A549 (cell line): ENCODE measurements around the gene EXOC2. TPM values are rescaled to one million over a fixed set of nuclear protein-coding genes. Genes with fewer than 3 reads are reported as not detected.

ENCODE experiments used
- ATAC-seq, 2 experiments: fragments of 200-7000 bp in 1 of 2; fragments of >200 bp in 1 of 2; cut with Nextera tagmentation in 1 of 2; cut with Tn5 transposase in 1 of 2; 3 replicates each; pipeline versions ENCODE4 v1.8.0 to v1.9.1; 2018 to 2020; ENCODE audit warnings: mild to moderate bottlenecking in 1 of 2, moderate library complexity in 1 of 2
- CTCF ChIA-PET: fragments of 300-600 bp; sonication (Branson Sonifier 250); formaldehyde crosslinking; extraction: SDS; loops from one replicate; lab custom pipeline; 2021; ENCODE audit warnings: antibody characterized with exemption, inconsistent platforms; lab: Yijun Ruan, JAX
- POLR2A ChIA-PET: fragments of 350-600 bp; formaldehyde crosslinking; extraction: SDS; loops from one replicate; lab custom pipeline; 2021; ENCODE audit warnings: antibody characterized with exemption, inconsistent platforms; lab: Yijun Ruan, JAX
- DNase-seq, 2 experiments: peaks; one replicate each; pipeline versions ENCODE4 v3.0.0 to v3.0.0-alpha.2; 2011 to 2016; ENCODE audit warnings: low read depth in 1 of 2, low spot score in 1 of 2
- FAIRE-seq: peaks from 2 replicates; lab custom pipeline; 2011; peaks lifted over from hg19 to GRCh38; lab: Jason Lieb, UNC
- H3K27ac ChIP-seq, 2 experiments: fragments of >200 bp; sonication (Bioruptor Twin); formaldehyde crosslinking; 3 replicates each; pipeline ENCODE4 v1.5.1; 2016 to 2017
- H3K4me1 ChIP-seq: fragments of >200 bp; sonication (Bioruptor Twin); formaldehyde crosslinking; 3 replicates; pipeline ENCODE4 v1.6.1; 2016
- H3K4me2 ChIP-seq: fragments of >200 bp; sonication (Bioruptor Twin); formaldehyde crosslinking; 3 replicates; pipeline ENCODE4 v1.6.1; 2016
- H3K4me3 ChIP-seq: fragments of >200 bp; sonication (Bioruptor Twin); formaldehyde crosslinking; 3 replicates; pipeline ENCODE4 v1.5.1; 2016
- H3K9me3 ChIP-seq: fragments of >200 bp; sonication (Bioruptor Twin); formaldehyde crosslinking; 3 replicates; pipeline ENCODE4 v1.6.1; 2016
- BHLHE40 ChIP-seq: IDR thresholded peaks from 2 replicates; pipeline ENCODE4 v1.6.1; 2012; ENCODE audit warnings: low read depth, low read length, inconsistent platforms
- CBX8 ChIP-seq: fragments of 200-600 bp; sonication (generic); IDR thresholded peaks from 2 replicates; pipeline ENCODE4 v1.6.1; 2016
- CHD2 ChIP-seq: fragments of 150-350 bp; IDR thresholded peaks from 2 replicates; pipeline ENCODE4 v1.6.1; 2014; ENCODE audit warnings: low read length; ENCODE audit not compliant: partially characterized antibody
- E2F6 ChIP-seq: IDR thresholded peaks from 2 replicates; pipeline ENCODE4 v1.6.1; 2012; ENCODE audit warnings: low read depth, borderline replicate concordance
- ELK1 ChIP-seq: fragments of 150-350 bp; IDR thresholded peaks from 2 replicates; pipeline ENCODE4 v1.6.1; 2014; ENCODE audit warnings: low read depth, mild to moderate bottlenecking, low read length
- FOSB ChIP-seq: fragments of 250-450 bp; sonication (Bioruptor Pico); IDR thresholded peaks from 2 replicates; pipeline ENCODE4 v1.5.0; 2020; ENCODE audit warnings: mild to moderate bottlenecking, moderate library complexity
- GATA3 ChIP-seq: IDR thresholded peaks from 2 replicates; pipeline ENCODE4 v1.6.1; 2012; ENCODE audit warnings: borderline replicate concordance
- HOXA7 ChIP-seq: fragments of 250-450 bp; sonication (Bioruptor Pico); IDR thresholded peaks from 2 replicates; pipeline ENCODE4 v1.5.0; 2020; ENCODE audit warnings: mild to moderate bottlenecking, moderate library complexity
- HOXB13 ChIP-seq: fragments of 250-450 bp; sonication (Bioruptor Pico); IDR thresholded peaks from 2 replicates; pipeline ENCODE4 v1.5.0; 2020; ENCODE audit warnings: low read depth, mild to moderate bottlenecking, moderate library complexity
- KDM1A ChIP-seq: fragments of 200-600 bp; sonication (generic); IDR thresholded peaks from 2 replicates; pipeline ENCODE4 v1.6.1; 2016; ENCODE audit warnings: low read depth, mild to moderate bottlenecking
- NR3C1 ChIP-seq: fragments of >200 bp; sonication (Bioruptor Twin); formaldehyde crosslinking; IDR thresholded peaks from 3 replicates; pipeline ENCODE4 v1.6.1; 2017
- RARB ChIP-seq: fragments of 250-450 bp; sonication (Bioruptor Pico); IDR thresholded peaks from 2 replicates; pipeline ENCODE4 v1.8.0; 2021; ENCODE audit warnings: mild to moderate bottlenecking, moderate library complexity
- RCOR1 ChIP-seq: fragments of 150-350 bp; IDR thresholded peaks from 2 replicates; pipeline ENCODE4 v1.6.1; 2014; ENCODE audit warnings: antibody characterized with exemption, low read length, low read depth
- TP53 ChIP-seq: fragments of 250-450 bp; sonication (Bioruptor Pico); IDR thresholded peaks from 2 replicates; pipeline ENCODE4 v1.5.0; 2021; ENCODE audit warnings: mild to moderate bottlenecking, moderate library complexity
- ZFP36 ChIP-seq: fragments of 450-650 bp; IDR thresholded peaks from 2 replicates; pipeline ENCODE4 v1.6.1; 2014; ENCODE audit warnings: borderline replicate concordance; ENCODE audit not compliant: partially characterized antibody
- ZNF302 ChIP-seq: fragments of 250-450 bp; sonication (Bioruptor Pico); IDR thresholded peaks from 2 replicates; pipeline ENCODE4 v1.9.0; 2021; ENCODE audit warnings: inconsistent platforms, mild to moderate bottlenecking, moderate library complexity
- WGBS: methylation state at CpG from one replicate; pipeline ENCODE4 v1.1.6; 2017; ENCODE audit errors: missing lambda C conversion rate; 5-methylcytosine and 5-hydroxymethylcytosine counted together
- polyA plus RNA-seq, 4 experiments: library from polyadenylated mRNA; depleted of rRNA in 3 of 4; stranded (reverse); fragments of >200 nt; fragmentation: RNase III in 1 of 4; extraction: RNeasy Plus Mini Kit Qiagen cat#74134 plus additional on column Dnase treatment in 1 of 4; gene quantifications; 2 replicates in 3 of 4; 3 replicates in 1 of 4; pipeline ENCODE4 v1.2.3, GENCODE V29; 2011 to 2017
- TF ChIP-seq, protein P1 (sequence below): fragments of 450-650 bp; IDR thresholded peaks from 2 replicates; pipeline ENCODE4 v1.6.1; 2014; ENCODE audit warnings: antibody characterized with exemption
- TF ChIP-seq, protein P2 (sequence below): fragments of >200 bp; sonication (Bioruptor Twin); formaldehyde crosslinking; IDR thresholded peaks from 3 replicates; pipeline ENCODE4 v1.6.1; 2016
- TF ChIP-seq, protein P3 (sequence below): fragments of >200 bp; sonication (Bioruptor Twin); formaldehyde crosslinking; IDR thresholded peaks from 2 replicates; pipeline ENCODE4 v1.6.1; 2016

The EXOC2 gene
- polyA plus RNA-seq, 2 of the 4 experiments (the other 2 are of a cell fraction): 13.3 to 22.9 TPM

- no peak for TF ChIP-seq E2F6
These were observed 237.8 kb downstream of the EXOC2 start (continued) for GRCh38 chr6:455006-455585.

DNA sequence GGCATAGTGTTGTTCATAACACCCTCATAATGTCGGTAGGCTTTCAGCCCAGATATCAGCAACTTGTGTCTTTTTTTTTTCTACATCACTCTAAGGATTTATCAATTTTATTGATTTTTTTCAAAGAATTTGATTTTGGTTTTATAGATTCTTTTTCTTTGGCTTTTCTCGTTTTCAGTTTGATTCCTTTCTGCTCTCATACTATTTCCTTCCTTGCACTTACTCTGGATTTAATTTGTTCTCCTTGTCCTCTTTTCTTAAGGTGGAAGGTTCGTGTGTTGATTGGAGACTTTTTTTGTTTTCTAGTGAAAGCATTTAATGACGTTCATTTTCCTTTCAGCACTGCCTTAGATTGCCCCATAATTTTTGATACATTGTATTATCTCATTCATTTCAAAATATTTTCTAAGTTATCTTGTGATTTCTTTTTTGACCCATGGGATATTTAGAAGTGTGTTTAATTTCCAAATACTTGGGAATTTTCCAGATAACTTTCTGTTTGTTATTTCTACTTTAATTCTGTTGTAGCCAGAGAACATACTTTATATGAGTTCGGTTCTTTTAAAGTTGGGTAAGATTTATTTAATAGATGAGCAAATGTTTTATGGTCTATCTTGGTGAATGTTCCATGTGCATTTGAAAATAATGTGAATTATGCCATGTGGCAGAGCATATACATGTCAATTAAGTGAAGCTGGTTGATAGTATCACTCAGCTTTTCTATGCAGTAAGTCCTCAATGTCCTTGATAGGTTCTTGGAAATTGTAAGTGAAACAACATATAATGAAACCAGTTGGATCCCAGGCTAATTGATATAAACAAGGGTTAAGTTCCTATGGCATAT lies 238.6 kb downstream of the EXOC2 start:
- Histone ChIP-seq H3K4me1 (no peaks in the 10 kb centered on the region), H3K27ac (no peak overlapping the region), H3K9me3 (no peaks in the 10 kb centered on the region), H3K4me3 (no peak overlapping the region)
- no peak for FAIRE-seq
- ChIA-PET CTCF (no interaction called here), POLR2A (no interaction called here)
- 47% methylated on average over 5 of the region's 5 CpGs for WGBS
- TF ChIP-seq CHD2 (no peak), BHLHE40 (no peak), RCOR1 (no peak), NR3C1 (no peak), ELK1 (no peak), CBX8 (no peak), ZFP36 (no peak), TP53 (CRISPR knock-in tag) (no peak)
- TF ChIP-seq, all 56 proteins: peak for 0
- ATAC-seq (no peak), DNase-seq (no peak)
- no peak overlapping the region for H3K4me2 ChIP-seq

DNA sequence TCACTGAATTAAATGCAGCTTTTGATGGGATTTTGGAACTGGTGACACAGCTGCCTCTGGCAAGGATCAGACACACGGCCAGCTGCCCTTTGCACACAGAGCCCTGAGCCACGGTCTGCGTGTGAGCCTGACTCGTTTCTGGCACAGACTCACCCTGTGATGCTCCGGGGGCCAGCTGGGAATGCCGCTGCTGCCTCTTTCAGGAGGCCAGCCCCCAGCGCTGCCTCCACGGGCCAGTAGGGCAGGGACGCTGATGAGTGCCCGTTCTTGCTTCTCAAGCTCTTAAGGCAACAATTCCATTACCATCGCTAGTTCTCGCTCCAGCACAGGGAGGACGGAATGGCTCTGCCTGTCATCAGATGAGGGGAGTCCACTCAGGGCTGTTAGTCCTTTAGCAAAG lies 239.8 kb downstream of the EXOC2 start:
- TF ChIP-seq, protein P1, sequence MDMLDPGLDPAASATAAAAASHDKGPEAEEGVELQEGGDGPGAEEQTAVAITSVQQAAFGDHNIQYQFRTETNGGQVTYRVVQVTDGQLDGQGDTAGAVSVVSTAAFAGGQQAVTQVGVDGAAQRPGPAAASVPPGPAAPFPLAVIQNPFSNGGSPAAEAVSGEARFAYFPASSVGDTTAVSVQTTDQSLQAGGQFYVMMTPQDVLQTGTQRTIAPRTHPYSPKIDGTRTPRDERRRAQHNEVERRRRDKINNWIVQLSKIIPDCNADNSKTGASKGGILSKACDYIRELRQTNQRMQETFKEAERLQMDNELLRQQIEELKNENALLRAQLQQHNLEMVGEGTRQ: no peak
- no peak for TF ChIP-seq HOXA7 (CRISPR knock-in tag)
- TF ChIP-seq RCOR1: no peak
- TF ChIP-seq, protein P2, sequence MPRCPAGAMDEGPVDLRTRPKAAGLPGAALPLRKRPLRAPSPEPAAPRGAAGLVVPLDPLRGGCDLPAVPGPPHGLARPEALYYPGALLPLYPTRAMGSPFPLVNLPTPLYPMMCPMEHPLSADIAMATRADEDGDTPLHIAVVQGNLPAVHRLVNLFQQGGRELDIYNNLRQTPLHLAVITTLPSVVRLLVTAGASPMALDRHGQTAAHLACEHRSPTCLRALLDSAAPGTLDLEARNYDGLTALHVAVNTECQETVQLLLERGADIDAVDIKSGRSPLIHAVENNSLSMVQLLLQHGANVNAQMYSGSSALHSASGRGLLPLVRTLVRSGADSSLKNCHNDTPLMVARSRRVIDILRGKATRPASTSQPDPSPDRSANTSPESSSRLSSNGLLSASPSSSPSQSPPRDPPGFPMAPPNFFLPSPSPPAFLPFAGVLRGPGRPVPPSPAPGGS: no peak
- TF ChIP-seq, protein P3, sequence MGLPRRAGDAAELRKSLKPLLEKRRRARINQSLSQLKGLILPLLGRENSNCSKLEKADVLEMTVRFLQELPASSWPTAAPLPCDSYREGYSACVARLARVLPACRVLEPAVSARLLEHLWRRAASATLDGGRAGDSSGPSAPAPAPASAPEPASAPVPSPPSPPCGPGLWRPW: no peak
- no peak for TF ChIP-seq RARB (CRISPR knock-in tag)
- TF ChIP-seq HOXB13 (CRISPR knock-in tag): no peak
- TF ChIP-seq NR3C1: no peak
- TF ChIP-seq ZNF302 (CRISPR knock-in tag): no peak
- TF ChIP-seq FOSB (CRISPR knock-in tag): no peak
- TF ChIP-seq GATA3: no peak
- no peak for TF ChIP-seq ZFP36
- TF ChIP-seq ELK1: no peak
- TF ChIP-seq KDM1A: no peak
- Histone ChIP-seq H3K9me3 (no peaks in the 10 kb centered on the region), H3K4me2 (no peak overlapping the region), H3K27ac (no peak overlapping the region), H3K4me3 (no peak overlapping the region), H3K4me1 (no peaks in the 10 kb centered on the region)
- 89% methylated on average over 3 of the region's 13 CpGs for WGBS
- FAIRE-seq (no peak), DNase-seq (no peak), ATAC-seq (no peak)
- ChIA-PET POLR2A (interaction anchor here (0.7 kb wide), 1 partner anchor 30 kb away, joined by 3 read pairs; no protein-coding TSS in a partner anchor), CTCF (interaction anchor here (1.1 kb wide), 1 partner anchor 10 kb away, joined by 4 read pairs; no protein-coding TSS in a partner anchor)
